Suprapubic skin (tissue), 4 donors: Measurements from ENCODE around the gene BCAS4. TPM values are rescaled to one million over a fixed set of nuclear protein-coding genes. Genes with fewer than 3 reads are reported as not detected.

Experiments used
- DNase-seq, 2 donors: peaks; one replicate each; pipeline ENCODE4 v3.0.0-alpha.2; 2019; ENCODE audit warnings: low spot score in 2 of 2
- H3K27ac ChIP-seq: fragments of 200-600 bp; sonication (generic); one replicate; pipeline ENCODE4 v1.5.1; 2019
- H3K27me3 ChIP-seq: fragments of 200-600 bp; sonication (generic); one replicate; pipeline ENCODE4 v1.5.1; 2019
- H3K36me3 ChIP-seq: fragments of 200-600 bp; sonication (generic); one replicate; pipeline ENCODE4 v1.5.1; 2019
- H3K4me1 ChIP-seq: fragments of 200-600 bp; sonication (generic); one replicate; pipeline ENCODE4 v1.5.1; 2019
- H3K4me3 ChIP-seq: fragments of 200-600 bp; sonication (generic); one replicate; pipeline ENCODE4 v1.5.1; 2019; ENCODE audit warnings: mild to moderate bottlenecking
- H3K9me3 ChIP-seq: fragments of 200-600 bp; sonication (generic); one replicate; pipeline ENCODE4 v1.5.1; 2019
- EP300 ChIP-seq: sonication (generic); formaldehyde crosslinking; IDR thresholded peaks from one replicate; pipeline ENCODE4 v1.6.1; 2017; ENCODE audit warnings: antibody characterized with exemption
- POLR2A ChIP-seq, 2 donors: fragments of 450-650 bp; IDR thresholded peaks; one replicate each; pipeline ENCODE4 v1.6.1; 2017; ENCODE audit warnings: antibody characterized with exemption in 2 of 2, mild to moderate bottlenecking in 2 of 2, moderate library complexity in 2 of 2
- POLR2AphosphoS5 ChIP-seq, 3 donors: sonication (generic); formaldehyde crosslinking; IDR thresholded peaks; one replicate each; pipeline ENCODE4 v1.6.1; 2017; ENCODE audit warnings: antibody characterized with exemption in 3 of 3
- WGBS: methylation state at CpG from one replicate; pipeline ENCODE4 v1.1.5; 2018; 5-methylcytosine and 5-hydroxymethylcytosine counted together
- total RNA-seq, 4 donors: library from RNA; depleted of rRNA; stranded (reverse); fragments of >200 nt; gene quantifications; one replicate each; pipeline ENCODE4 v1.1.0, GENCODE V29; 2016
- TF ChIP-seq, protein P1 (sequence below), 2 donors: fragments of 200-600 bp in 1 of 2; fragments of 450-650 bp in 1 of 2; sonication (generic) in 1 of 2; IDR thresholded peaks; one replicate each; pipeline ENCODE4 v1.5.1; 2016 to 2019; ENCODE audit warnings: antibody characterized with exemption in 2 of 2, mild to moderate bottlenecking in 1 of 2, moderate library complexity in 1 of 2

BCAS4 gene
- total RNA-seq, 4 donors from 2014 or later: 0.91 to 2.6 (median 1.2) TPM

DNA sequence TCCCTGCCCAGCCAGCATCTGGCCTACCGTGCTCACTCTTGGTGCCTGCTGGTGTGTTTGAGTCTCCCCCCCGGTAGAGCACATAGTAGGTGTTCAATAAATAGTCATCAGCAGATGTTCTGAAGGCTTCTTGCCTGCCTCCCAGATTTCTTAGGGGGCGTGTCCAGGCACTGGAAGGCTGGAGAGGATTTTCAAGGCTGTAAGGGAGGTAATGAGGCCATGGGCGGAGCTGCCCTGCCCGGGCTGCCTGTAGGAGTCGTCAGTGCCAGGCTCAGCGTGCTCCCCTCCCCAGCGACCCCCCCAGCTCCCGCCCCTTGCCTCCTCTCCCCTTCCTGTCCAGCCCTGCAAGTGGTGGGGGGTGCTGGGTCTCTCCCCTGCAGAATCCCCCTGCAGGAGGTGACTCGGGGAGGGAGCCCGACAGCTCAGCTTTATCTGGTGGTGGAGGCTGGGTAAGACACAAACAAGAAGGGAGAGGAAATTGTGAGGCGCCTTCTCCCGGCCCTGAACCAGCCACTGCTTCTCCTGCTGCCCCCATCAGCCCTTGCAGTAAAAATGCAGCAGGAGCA lies 55.9 kb downstream of the BCAS4 start:
- peaks cover 6% of the 10 kb centered on the region for H3K27me3 ChIP-seq
- H3K27ac ChIP-seq: no peak overlapping the region
- peaks cover 36% of the 10 kb centered on the region for H3K4me1 ChIP-seq
- TF ChIP-seq, protein P1, sequence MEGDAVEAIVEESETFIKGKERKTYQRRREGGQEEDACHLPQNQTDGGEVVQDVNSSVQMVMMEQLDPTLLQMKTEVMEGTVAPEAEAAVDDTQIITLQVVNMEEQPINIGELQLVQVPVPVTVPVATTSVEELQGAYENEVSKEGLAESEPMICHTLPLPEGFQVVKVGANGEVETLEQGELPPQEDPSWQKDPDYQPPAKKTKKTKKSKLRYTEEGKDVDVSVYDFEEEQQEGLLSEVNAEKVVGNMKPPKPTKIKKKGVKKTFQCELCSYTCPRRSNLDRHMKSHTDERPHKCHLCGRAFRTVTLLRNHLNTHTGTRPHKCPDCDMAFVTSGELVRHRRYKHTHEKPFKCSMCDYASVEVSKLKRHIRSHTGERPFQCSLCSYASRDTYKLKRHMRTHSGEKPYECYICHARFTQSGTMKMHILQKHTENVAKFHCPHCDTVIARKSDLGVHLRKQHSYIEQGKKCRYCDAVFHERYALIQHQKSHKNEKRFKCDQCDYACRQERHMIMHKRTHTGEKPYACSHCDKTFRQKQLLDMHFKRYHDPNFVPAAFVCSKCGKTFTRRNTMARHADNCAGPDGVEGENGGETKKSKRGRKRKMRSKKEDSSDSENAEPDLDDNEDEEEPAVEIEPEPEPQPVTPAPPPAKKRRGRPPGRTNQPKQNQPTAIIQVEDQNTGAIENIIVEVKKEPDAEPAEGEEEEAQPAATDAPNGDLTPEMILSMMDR (IDR thresholded peaks at IDR 0.05): no peak
- TF ChIP-seq POLR2A (IDR thresholded peaks at IDR 0.05) (no peak), EP300 (no peak), POLR2AphosphoS5 (IDR thresholded peaks at IDR 0.05) (no peak)
- WGBS: 76% methylated on average over 6 of the region's 13 CpGs
- H3K9me3 ChIP-seq: no peaks in the 10 kb centered on the region
- no peaks in the 10 kb centered on the region for H3K36me3 ChIP-seq
- DNase-seq: no peak
- no peak overlapping the region for H3K4me3 ChIP-seq

DNA sequence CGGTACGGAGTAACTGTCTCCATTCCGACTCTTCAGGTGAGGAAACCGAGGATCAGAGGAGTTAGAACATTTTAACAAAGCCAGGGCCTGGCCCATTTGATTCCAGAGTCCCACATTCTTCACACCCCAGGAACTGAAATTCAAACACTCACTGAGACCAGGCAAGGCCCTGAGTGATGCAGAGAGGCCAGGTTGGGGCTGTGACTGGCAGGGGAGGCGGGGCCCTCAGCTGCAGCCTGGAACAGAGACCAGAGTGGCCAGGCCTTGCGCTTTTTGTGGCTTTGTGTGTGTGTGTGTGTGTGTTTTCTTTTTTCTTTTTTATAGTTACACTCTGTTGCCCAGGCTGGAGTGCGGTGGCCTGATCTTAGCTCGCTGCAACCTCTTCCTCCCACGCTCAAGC lies 57.2 kb downstream of the BCAS4 start:
- Histone ChIP-seq H3K4me3 (no peak overlapping the region), H3K27me3 (peaks cover 6% of the 10 kb centered on the region), H3K4me1 (peaks cover 43% of the 10 kb centered on the region), H3K27ac (no peak overlapping the region), H3K36me3 (no peaks in the 10 kb centered on the region), H3K9me3 (no peaks in the 10 kb centered on the region)
- DNase-seq: no peak
- TF ChIP-seq EP300 (no peak), POLR2A (IDR thresholded peaks at IDR 0.05) (no peak), POLR2AphosphoS5 (IDR thresholded peaks at IDR 0.05) (no peak)
- TF ChIP-seq, protein P1 (IDR thresholded peaks at IDR 0.05): no peak
- 97% methylated on average over 9 of the region's 9 CpGs for WGBS

DNA sequence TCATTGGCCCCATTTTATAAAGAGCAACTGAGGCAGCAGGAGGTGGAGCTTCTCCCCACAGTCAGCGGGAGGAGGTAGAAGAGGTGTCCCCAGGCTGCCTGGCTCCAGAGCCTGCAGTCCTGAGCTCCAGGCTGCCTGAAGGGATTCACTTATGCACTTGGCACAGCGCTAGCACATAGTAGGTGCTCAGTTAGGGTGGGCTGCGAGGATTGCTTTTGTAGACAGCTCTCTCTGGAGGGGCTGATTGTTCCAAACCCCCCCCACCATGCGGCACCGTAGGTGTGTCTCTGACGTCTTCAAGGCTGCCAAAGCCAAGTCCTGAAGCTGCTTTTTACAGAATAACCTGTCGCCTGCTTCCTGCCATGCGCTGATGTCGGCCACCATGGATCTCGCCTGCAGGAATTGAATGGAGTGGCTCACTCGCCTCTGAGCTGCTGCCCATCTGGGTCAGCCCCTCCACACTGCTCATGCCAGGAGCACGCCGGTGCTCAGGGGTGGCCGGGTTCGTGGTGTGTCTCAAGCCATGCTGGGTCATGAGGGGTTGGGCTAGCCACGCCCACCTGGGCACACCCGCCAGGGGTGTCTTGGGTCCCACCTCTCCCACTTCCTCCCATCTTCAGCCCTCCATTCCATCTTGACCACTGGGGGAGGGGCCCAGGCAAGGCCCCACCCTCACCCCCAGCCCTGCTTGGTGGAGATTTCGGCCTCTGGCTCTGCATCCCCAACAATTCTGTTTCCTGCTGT lies 59.8 kb downstream of the BCAS4 start:
- no peak for DNase-seq
- peaks cover 6% of the 10 kb centered on the region for H3K27me3 ChIP-seq
- no peak overlapping the region for H3K4me3 ChIP-seq
- TF ChIP-seq, protein P1 (IDR thresholded peaks at IDR 0.05): no peak
- 83% methylated on average over 12 of the region's 18 CpGs for WGBS
- H3K4me1 ChIP-seq: peaks cover 22% of the 10 kb centered on the region
- no peaks in the 10 kb centered on the region for H3K9me3 ChIP-seq
- no peaks in the 10 kb centered on the region for H3K36me3 ChIP-seq
- no peak overlapping the region for H3K27ac ChIP-seq

DNA sequence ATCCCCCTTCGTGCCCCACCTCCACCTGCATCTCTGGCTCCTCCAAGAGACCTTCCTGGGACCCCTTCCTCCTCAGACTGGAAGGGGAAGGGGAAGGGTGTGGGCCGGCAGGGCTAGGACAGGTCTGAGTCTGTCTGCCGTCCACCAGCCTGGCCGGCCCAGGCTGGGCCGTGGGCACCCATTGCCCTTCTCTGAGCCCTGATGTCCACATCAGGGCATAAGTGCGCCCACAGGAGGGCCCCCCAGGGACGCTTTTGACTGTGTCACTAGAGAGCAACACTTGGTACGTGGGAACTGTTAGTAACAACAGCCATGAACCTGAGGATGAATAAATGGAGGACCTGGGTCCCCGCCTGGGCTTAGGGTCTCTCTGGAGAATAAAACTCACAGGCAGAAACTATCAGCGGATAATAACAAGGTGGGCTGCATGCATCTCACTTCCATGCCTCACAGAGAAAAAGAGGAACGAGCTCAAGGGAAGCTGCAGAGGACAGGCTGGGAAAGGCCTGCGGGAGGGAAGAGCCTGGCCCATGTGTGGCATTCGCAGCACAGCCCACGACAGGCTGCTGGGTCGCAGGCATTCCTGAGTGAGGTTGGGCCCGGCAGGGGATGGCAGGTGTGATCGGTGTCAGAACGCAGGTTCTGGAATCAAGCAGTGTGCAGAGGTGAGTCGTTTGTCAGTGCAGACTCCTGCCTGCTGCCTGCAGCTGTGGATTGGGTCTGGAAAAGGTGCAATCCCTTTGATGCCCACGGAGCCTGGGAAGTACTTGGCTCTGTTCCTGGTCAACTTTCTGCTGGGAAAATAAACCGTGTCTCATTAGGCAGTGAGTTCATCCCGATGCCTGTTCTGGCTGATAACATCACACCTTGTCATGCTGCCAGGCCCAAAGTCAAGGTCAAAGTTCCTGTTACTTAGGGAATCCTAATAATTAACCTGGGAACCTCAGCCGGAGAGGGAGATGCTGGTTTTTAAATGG lies 60.9 kb downstream of the BCAS4 start:
- 52% methylated on average over 19 of the region's 23 CpGs for WGBS
- DNase-seq: no peak
- no peak overlapping the region for H3K4me3 ChIP-seq
- TF ChIP-seq POLR2A (IDR thresholded peaks at IDR 0.05) (no peak), EP300 (no peak), POLR2AphosphoS5 (IDR thresholded peaks at IDR 0.05) (no peak)
- TF ChIP-seq, protein P1 (IDR thresholded peaks at IDR 0.05): no peak
- H3K4me1 ChIP-seq: peaks cover 22% of the 10 kb centered on the region
- no peaks in the 10 kb centered on the region for H3K9me3 ChIP-seq
- no peak overlapping the region for H3K27ac ChIP-seq
- H3K27me3 ChIP-seq: peaks cover 6% of the 10 kb centered on the region
- H3K36me3 ChIP-seq: no peaks in the 10 kb centered on the region
